Ovary (tissue), 3 donors: ENCODE results near the gene ABCC1.

Experiments used
- EP300 ChIP-seq: sonication (generic); formaldehyde crosslinking; IDR thresholded peaks from one replicate; pipeline ENCODE4 v1.6.1; 2017; ENCODE audit warnings: antibody characterized with exemption
- POLR2A ChIP-seq: fragments of 450-650 bp; IDR thresholded peaks from one replicate; pipeline ENCODE4 v1.6.1; 2017; ENCODE audit warnings: antibody characterized with exemption, mild to moderate bottlenecking, moderate library complexity
- TF ChIP-seq, protein P1 (sequence below), 3 donors: fragments of 450-650 bp in 2 of 3; fragments of 200-600 bp in 1 of 3; IDR thresholded peaks; one replicate each; pipeline versions ENCODE4 v1.5.1 to v1.8.0; 2016 to 2022; ENCODE audit warnings: antibody characterized with exemption in 3 of 3, mild to moderate bottlenecking in 1 of 3
- donor health status: DM: no; HTN: no; CAD: no.

DNA sequence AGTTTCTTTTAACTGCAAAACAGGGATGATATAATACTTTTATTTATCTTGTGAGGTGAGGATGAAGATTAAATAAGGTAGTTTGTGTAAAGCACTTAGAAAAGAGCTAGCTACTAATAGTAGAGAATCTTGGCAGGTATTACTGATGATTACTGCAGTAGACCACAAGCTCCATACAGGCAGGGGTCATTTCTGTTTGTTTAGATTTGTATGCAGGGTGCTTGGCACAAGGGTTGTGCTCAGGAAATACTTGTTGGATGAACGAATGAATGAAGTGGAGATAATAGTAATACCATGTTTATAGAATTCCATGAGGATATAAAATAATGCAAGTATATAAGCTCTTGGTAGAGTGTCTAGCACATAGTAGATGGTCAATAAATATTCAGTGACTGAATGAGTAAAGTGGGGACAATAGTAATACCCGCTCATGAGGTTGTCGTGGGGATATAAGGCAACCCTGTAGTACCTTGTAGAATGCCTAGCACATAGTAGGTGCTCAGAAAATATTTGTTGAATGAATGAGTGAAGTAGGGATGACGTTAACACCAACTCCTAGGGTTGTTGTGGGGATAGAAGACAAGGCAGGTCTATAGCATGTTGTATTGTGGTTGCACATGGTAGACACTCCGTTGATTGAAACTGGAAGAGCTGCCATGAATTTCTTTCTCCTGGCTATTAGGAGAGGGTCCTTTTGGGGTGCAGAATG is 83.0 kb downstream of the ABCC1 start:
- TF ChIP-seq, protein P1, sequence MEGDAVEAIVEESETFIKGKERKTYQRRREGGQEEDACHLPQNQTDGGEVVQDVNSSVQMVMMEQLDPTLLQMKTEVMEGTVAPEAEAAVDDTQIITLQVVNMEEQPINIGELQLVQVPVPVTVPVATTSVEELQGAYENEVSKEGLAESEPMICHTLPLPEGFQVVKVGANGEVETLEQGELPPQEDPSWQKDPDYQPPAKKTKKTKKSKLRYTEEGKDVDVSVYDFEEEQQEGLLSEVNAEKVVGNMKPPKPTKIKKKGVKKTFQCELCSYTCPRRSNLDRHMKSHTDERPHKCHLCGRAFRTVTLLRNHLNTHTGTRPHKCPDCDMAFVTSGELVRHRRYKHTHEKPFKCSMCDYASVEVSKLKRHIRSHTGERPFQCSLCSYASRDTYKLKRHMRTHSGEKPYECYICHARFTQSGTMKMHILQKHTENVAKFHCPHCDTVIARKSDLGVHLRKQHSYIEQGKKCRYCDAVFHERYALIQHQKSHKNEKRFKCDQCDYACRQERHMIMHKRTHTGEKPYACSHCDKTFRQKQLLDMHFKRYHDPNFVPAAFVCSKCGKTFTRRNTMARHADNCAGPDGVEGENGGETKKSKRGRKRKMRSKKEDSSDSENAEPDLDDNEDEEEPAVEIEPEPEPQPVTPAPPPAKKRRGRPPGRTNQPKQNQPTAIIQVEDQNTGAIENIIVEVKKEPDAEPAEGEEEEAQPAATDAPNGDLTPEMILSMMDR (IDR thresholded peaks at IDR 0.05): no peak
- TF ChIP-seq POLR2A (no peak), EP300 (no peak)
